ENCODE measurements around the gene ACOT13.

Gene ACOT13

GRCh38 chr6:24689964-24690363, 23.1 kb downstream of the ACOT13 start:
- Histone ChIP-seq H3K9me2 (replicated peaks; ENCODE audit: control insufficient read depth, low read length) (no peaks in the 10 kb centered on the region), H3K79me2 (ENCODE audit: control insufficient read depth, low read length) (no peaks in the 10 kb centered on the region), H3K4me1 (ENCODE audit: control insufficient read depth, low read length) (peaks cover 5% of the 10 kb centered on the region; the same call in 1 of the 2 replicates), H3K36me3 (ENCODE audit: control insufficient read depth, low read length) (no peaks in the 10 kb centered on the region), H4K20me1 (ENCODE audit: control insufficient read depth, insufficient read depth, low read depth, low read length) (no peaks in the 10 kb centered on the region), H3K4me3 (ENCODE audit: low read length) (no peak overlapping the region), H3K4me2 (ENCODE audit: low read length) (no peak overlapping the region), H3K27me3 (ENCODE audit: control insufficient read depth, low read length) (no peaks in the 10 kb centered on the region), H3K9me3 (ENCODE audit: control insufficient read depth, insufficient read depth, low read length) (no peaks in the 10 kb centered on the region), H3F3A (ENCODE audit: control insufficient read depth, insufficient read depth) (no peaks in the 10 kb centered on the region), H3K27ac (ENCODE audit: low read depth, low read length) (no peak overlapping the region)
- TF ChIP-seq EZH2phosphoT487 (IDR thresholded peaks at IDR 0.05; ENCODE audit: borderline replicate concordance, low read length), result no peak
- TF ChIP-seq CTCF (IDR thresholded peaks at IDR 0.05; ENCODE audit: low read depth, low read length, poor library complexity, severe bottlenecking), result no peak

GRCh38 chr6:24690593-24690992, 23.7 kb downstream of the ACOT13 start:
- Histone ChIP-seq H3F3A (ENCODE audit: control insufficient read depth, insufficient read depth) (no peaks in the 10 kb centered on the region), H3K79me2 (ENCODE audit: control insufficient read depth, low read length) (no peaks in the 10 kb centered on the region), H3K9me3 (ENCODE audit: control insufficient read depth, insufficient read depth, low read length) (no peaks in the 10 kb centered on the region), H3K9me2 (replicated peaks; ENCODE audit: control insufficient read depth, low read length) (no peaks in the 10 kb centered on the region), H3K27me3 (ENCODE audit: control insufficient read depth, low read length) (no peaks in the 10 kb centered on the region), H3K36me3 (ENCODE audit: control insufficient read depth, low read length) (no peaks in the 10 kb centered on the region), H3K4me2 (ENCODE audit: low read length) (no peak overlapping the region), H4K20me1 (ENCODE audit: control insufficient read depth, insufficient read depth, low read depth, low read length) (no peaks in the 10 kb centered on the region), H3K4me1 (ENCODE audit: control insufficient read depth, low read length) (peaks cover 5% of the 10 kb centered on the region; the same call in 1 of the 2 replicates), H3K4me3 (ENCODE audit: low read length) (no peak overlapping the region), H3K27ac (ENCODE audit: low read depth, low read length) (no peak overlapping the region)
- no peak for TF ChIP-seq CTCF (IDR thresholded peaks at IDR 0.05; ENCODE audit: low read depth, low read length, poor library complexity, severe bottlenecking)
- no peak for TF ChIP-seq EZH2phosphoT487 (IDR thresholded peaks at IDR 0.05; ENCODE audit: borderline replicate concordance, low read length)

- Histone ChIP-seq H3K27me3 (ENCODE audit: control insufficient read depth, low read length) (no peaks in the 10 kb centered on the region), H3K4me2 (ENCODE audit: low read length) (no peak overlapping the region), H3K4me1 (ENCODE audit: control insufficient read depth, low read length) (peaks cover 5% of the 10 kb centered on the region; the same call in 1 of the 2 replicates), H4K20me1 (ENCODE audit: control insufficient read depth, insufficient read depth, low read depth, low read length) (no peaks in the 10 kb centered on the region), H3K4me3 (ENCODE audit: low read length) (no peak overlapping the region), H3K27ac (ENCODE audit: low read depth, low read length) (no peak overlapping the region), H3F3A (ENCODE audit: control insufficient read depth, insufficient read depth) (peaks cover 4% of the 10 kb centered on the region; the same call in 1 of the 2 replicates), H3K9me2 (replicated peaks; ENCODE audit: control insufficient read depth, low read length) (no peaks in the 10 kb centered on the region), H3K79me2 (ENCODE audit: control insufficient read depth, low read length) (no peaks in the 10 kb centered on the region), H3K36me3 (ENCODE audit: control insufficient read depth, low read length) (no peaks in the 10 kb centered on the region), H3K9me3 (ENCODE audit: control insufficient read depth, insufficient read depth, low read length) (no peaks in the 10 kb centered on the region)
- TF ChIP-seq EZH2phosphoT487 (IDR thresholded peaks at IDR 0.05; ENCODE audit: borderline replicate concordance, low read length) (no peak), CTCF (IDR thresholded peaks at IDR 0.05; ENCODE audit: low read depth, low read length, poor library complexity, severe bottlenecking) (no peak)
Observed at GRCh38 chr6:24691550-24691949, 24.7 kb downstream of the ACOT13 start.
